ENCODE results near the gene RASA4B.

The RASA4B gene

DNA sequence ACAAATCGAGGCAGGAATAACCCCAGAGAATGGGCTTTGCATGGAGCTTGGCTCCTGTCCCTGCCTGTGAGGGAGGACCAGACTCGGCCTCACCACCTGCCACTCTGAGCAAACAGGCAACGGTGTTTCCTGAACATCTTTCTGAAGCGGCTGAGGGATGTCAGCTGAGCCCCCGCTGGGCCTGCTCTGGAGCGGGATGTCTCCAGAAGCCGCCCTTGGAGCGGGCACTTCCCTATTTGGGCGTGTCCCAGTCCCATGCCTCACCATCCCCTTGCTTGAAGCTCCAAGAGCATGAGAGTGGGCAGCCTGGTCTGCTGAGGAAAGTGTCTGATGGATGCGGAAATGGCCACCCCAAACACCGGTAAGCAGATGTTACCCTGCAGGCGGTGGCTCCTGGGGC lies 63.1 kb downstream of the RASA4B start:
- DNase-seq (ENCODE audit: low read depth in 2 of 2, low spot score in 1 of 2): no peak

DNA sequence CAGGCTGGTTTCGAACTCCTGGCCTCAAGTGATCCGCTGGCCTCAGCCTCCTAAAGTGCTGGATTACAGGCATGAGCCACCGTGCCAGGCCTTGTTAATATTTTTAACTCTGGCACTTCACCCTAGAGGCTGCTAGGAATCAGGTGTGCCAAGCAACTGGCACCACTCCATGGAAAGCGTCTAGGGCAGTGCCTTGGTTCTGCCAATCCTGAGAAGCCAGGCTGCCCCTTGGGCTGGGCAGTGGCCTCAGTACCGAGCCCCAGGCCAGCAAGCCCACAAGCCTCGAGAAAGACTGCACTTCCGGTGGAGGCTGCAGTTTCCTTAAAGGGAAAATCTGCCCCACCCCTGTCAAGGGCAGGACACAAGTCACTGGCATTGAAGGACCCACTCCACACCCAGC lies 64.3 kb downstream of the RASA4B start:
- DNase-seq (ENCODE audit: low read depth in 2 of 2, low spot score in 1 of 2): no peak

DNA sequence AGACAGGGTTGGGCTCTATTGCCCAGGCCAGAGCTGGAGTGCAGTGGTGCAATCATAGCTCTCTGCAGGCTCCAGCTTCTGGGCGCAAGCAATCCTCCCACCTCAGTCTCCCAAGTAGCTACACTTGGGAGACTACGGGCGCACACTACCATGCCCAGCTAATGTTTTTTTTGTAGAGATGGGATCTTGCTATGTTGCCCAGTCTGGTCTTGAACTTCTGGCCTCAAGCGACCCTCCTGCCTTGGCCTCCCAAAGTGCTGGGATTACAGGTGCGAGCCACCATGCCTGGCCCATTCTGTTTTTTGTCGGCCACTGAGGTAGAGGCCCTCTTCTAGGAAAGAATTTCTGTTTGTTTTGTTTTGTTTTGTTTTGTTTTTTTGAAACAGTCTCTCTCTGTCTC lies 65.1 kb downstream of the RASA4B start:
- no peak for DNase-seq (ENCODE audit: low read depth in 2 of 2, low spot score in 1 of 2)

DNA sequence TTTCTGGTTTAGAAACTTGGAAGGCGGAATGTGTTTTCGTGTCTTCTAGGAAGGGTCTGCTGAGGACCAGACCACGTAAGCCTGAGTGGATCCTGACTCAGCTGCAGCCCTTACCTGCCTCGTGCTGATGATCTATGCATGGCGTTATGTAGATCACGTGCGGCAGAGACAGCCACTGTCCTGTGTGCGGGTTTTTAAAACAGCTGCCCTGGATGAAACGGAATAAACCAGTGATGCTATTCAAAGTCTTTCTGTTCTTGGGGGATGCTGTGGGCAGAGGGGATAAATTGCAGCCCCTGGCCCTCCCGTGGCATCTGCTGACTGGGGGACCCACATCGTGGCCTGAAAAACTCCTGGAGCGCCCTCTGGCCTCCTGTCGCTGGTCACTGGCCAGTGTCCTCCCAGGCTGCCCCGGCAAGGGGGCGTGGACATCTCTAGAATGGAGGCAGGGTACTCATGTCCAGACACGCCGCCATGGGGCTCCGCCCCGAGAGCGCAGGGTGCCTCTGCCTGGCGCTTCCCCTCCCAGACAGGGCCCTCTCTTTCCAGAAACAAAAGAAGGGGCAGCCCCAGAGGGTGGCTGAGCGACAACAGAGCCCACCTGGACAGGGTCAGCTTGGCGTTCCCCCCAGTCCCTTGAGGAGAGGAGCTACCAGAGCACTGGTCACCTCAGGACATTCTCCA lies 66.1 kb downstream of the RASA4B start:
- DNase-seq (ENCODE audit: low read depth in 2 of 2, low spot score in 1 of 2): no peak

DNA sequence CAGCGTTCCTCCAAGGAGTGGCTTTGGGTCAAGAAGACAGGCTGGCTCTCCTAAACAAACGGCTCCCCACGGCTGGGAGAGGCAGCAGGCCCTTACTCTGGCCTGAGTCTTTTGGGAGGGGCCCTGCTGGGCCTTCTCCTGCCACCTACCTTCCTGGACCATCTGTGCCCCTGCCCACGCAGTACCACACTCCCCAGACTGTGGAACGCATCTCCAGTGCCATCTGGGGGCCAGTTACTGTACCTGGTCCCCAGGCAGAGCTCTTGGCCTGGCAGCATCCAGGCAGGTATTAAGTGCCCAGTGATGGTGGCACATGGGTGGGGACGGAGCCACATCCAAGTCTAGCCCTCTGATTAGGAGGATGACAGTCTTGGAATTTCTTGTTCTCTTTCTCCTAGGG lies 67.3 kb downstream of the RASA4B start:
- no peak for DNase-seq (ENCODE audit: low read depth in 2 of 2, low spot score in 1 of 2)

DNA sequence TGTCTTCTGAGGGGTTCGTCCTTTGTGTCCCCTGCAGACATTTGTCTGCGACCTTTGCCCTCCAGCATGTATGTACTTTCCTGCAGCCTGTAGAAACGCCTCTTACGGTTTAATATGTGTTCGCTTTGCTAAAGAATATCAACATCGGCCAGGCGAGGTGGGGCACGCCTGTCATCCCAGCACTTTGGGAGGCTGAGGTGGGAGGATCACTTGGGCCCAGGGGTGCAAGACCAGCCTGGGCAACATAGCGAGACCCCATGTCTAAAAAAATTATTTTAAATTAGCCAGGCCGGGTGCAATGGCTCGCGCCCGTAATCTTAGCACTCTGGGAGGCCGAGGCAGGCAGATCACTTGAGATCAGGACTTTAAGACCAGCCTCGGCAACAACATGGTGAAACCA lies 68.4 kb downstream of the RASA4B start:
- no peak for DNase-seq (ENCODE audit: low read depth in 2 of 2, low spot score in 1 of 2)

DNA sequence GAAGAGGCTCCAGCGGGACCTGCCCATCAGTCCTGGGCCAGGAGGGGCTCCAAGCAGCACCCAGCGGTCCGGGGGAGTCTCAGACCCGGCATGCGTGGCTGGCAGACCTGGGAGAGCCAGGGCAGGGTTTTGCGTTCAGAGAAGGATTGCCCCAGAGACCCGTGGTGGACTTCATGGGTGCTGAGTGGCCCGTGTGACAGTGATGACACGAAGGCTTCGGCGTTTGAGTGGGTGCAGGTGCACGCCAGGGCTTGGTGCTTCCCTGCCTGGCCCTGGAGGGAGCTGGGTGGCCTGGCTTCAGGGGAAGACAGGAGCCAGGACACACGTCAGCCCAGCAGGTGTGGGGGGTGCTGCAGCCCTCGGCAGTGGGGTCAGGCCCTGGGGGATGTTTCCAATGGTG lies 70.3 kb downstream of the RASA4B start:
- no peak for DNase-seq (ENCODE audit: low read depth in 2 of 2, low spot score in 1 of 2)

DNA sequence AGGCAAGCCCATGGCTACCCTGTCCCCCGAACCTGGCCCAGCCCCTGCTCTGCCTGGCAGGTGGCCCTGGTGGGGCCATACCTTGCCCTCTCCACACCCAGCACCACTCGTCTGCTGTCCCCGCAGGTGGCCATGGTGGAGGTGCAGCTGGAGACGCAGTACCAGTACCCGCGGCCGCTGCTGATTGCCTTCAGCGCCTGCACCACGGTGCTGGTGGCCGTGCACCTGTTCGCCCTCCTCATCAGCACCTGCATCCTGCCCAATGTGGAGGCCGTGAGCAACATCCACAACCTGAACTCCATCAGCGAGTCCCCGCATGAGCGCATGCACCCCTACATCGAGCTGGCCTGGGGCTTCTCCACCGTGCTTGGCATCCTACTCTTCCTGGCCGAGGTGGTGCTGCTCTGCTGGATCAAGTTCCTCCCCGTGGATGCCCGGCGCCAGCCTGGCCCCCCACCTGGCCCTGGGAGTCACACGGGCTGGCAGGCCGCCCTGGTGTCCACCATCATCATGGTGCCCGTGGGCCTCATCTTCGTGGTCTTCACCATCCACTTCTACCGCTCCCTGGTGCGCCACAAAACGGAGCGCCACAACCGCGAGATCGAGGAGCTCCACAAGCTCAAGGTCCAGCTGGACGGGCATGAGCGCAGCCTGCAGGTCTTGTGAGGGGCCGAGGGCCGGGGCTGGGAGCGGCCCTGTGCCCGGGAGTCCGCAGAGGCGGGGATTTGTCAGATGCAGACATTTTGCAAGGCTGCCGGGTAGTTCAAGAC lies 71.0 kb downstream of the RASA4B start:
- DNase-seq (ENCODE audit: low read depth in 2 of 2, low spot score in 1 of 2): no peak

DNA sequence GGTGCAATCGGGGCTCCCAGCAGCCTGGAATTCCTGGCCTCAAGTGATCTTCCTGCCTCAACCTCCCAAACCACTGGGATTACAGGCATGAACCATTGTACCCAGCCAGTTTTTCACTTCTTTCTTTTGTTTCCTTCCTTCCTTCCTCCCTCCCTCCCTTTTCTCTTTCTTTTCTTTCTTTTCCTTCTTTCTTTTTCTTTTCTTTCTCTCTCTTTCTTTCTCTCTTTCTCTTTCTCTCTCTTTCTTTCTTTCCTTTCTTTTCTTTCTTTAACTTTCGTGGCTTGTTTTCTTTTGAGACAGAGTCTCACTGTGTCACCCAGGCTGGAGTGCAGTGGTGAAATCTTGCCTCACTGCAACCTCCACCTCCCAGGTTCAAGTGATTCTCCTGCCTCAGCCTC lies 71.9 kb downstream of the RASA4B start:
- DNase-seq (ENCODE audit: low read depth in 2 of 2, low spot score in 1 of 2): no peak

DNA sequence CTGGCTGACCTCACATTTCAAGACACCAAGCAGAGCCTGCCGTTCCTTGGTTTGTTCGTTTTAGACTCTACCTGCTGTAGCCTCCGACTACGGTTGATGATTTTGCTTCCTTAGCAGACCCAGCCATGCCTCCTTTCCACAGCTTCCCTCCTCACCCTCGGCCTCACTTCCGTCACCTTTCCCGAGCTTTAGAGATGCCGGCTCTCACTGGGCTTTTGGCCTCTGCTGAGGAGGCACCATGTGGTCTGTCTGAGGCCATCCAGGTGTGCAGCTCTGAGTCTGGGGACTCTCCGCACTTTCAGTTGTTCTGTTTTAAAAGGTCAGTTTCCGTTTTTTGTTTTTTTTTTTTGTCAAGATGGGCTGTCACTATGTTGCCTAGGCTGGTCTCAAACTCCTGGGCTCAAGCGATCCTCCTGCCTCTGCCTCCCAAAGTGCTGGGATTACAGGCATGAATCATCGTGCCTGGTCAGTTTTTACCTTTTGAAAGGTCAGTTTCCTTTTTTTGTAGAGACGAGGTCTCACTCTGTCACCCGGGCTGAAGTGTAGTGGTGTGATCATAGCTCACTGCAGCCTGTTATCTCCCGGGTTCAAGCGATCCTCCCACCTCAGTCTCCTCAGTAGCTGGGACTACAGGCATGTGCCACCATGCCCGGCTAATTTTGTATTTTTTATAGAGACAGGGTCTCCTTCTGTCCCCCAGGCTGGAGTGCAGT lies 72.5 kb downstream of the RASA4B start:
- no peak for DNase-seq (ENCODE audit: low read depth in 2 of 2, low spot score in 1 of 2)

DNA sequence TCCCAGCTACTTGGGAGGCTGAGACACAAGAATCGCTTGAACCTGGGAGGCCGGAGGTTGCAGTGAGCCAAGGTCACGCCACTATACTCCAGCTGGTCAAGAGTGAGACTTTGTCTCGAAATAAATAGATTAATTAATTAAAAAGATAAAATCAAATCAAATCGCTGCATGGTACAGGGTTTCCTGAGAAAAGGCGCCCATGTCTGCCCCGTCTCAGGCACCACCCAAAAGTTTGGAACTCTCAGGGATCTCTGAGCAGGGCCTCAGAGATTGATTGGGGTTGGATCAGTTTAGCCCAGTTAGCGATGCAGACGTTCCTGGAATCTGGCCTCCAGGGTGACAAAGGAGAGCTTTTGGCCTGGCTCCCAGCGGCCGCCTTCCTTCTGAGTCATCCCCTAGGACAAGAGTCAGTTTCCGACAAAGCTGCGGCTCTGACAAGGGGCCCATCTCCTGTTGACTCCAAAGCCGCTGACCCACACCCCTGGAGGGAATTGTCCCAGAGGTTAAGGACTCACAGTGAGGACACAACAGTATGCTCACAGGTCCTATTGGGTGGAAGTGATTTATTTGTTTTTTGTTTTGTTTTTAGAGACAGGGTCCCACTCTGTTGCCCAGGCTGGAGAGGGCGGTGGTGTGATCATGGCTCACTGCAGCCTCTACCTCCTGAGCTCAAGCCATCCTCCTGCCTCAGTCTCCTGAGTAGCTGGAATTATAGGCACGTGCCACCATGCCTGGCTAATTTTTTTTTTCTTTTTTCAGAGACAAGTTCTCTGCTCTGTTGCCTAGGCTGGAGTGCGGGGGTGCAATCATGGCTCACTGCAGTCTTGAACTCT lies 77.4 kb downstream of the RASA4B start:
- DNase-seq (ENCODE audit: low read depth in 2 of 2, low spot score in 1 of 2): no peak

DNA sequence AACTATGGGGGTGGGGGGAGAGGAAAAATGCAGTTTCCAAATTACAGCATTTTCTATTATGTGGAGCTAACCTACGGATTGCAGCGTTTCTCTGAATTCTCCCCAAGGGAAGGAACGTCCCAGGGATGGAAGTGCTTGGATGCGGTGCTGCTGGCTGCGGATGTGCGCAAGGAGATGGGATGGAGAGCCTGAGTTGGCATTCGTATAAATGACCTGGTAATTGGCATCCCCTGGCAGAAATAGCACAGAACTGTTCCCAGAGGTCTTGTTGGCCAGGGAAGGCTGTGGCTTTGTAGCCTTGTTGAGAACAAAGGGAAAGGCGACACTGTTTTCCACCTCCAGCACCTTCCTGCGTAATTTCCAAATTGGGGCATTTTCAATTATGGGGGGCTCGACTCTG lies 81.5 kb downstream of the RASA4B start:
- DNase-seq (ENCODE audit: low read depth in 2 of 2, low spot score in 1 of 2): no peak

DNA sequence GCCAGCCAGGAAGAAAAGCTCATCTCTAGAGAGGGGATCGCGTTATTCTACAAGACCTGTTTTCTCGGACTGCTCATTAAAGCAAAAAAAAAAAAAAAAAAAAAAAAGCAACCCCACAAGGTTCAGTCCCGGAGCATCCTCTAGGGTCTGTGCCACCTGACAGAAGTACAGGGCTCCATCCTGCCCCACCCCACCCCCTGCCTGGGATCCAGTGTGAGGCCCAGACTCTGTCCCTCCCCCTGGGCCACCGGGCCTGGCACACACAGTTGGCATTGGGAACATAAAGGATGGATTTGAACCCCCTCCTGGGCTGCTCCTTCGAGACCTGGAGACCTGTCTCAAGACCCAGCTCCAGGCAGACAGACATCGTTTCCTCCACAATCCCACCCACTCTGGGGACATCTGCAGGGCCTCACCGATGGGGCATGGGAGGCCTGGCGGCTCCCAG lies 83.5 kb downstream of the RASA4B start:
- no peak for DNase-seq (ENCODE audit: low read depth in 2 of 2, low spot score in 1 of 2)

DNA sequence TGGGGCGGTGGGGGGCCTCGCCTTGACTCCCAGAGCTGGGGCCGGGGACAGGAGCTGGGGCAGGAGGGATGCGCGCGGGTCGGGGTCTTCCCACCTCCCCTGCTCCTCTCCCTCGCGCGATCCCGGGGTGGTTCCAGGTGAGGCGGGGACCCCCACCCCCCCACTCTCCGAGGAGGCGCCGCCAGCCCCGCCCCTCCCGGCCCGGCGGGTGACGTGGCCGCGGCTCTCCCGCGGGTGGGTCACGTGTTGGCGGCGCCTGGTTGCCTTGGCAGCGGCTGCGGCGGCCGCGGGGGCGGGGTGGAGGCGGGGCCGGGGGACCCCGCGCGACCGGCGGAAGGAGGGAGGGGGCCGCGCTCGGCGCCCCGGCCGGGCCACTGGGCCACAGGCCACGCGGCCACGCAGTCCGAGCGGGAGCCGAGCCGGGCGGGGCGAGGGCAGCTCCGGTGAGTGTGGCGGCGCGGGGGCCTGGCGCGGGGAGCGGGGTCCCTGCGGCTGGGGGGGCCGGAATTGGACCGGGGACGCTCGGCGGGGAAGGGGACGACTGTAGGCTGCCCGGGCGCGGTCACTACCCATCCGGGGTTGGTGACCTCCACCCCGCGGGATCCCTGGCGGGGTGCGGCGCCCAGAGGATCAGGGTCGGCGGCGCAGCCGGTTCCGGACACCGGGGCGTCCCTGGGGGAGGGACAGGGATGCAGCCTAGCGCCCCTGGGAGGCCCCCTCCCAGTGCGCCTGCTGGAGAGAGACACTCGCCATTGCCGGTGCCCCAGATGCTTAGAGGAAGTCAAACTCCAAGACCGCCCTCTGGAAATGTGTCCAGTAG lies 84.1 kb downstream of the RASA4B start, which contains the start of gene ORAI2:
ORAI2 (plus strand) TSS at position 357 of the 820 bp plus-strand sequence. CDS start 5,382 bp downstream, outside the sequence.
- DNase-seq (ENCODE audit: low read depth in 2 of 2, low spot score in 1 of 2): peak; percentile 73 to 81

All from stimulated activated CD8-positive, alpha-beta memory T cell treated with anti-CD3 and anti-CD28 coated beads, Interleukin-4, amount 100 ng/mL, for 4 hours (primary cell).